GM10248 (cell line): ENCODE measurements around the gene CNTN4.
A peak's percentile ranks its signal among the peaks of the same experiment; 100 is the strongest.

Experiments used
- CTCF ChIA-PET: fragments of 300-600 bp; sonication (Branson Sonifier 250); formaldehyde crosslinking; extraction: SDS; loops from one replicate; lab custom pipeline; 2021; ENCODE audit warnings: antibody characterized with exemption; lab: Yijun Ruan, JAX
- POLR2A ChIA-PET: fragments of 350-650 bp; sonication (Branson Sonifier 250); formaldehyde crosslinking; extraction: SDS; loops from one replicate; lab custom pipeline; 2020; ENCODE audit warnings: antibody characterized with exemption; lab: Yijun Ruan, JAX
- DNase-seq: peaks from one replicate; pipeline ENCODE4 v3.0.0; 2012; ENCODE audit errors: extremely low spot score
- CTCF ChIP-seq: IDR thresholded peaks from 2 replicates; pipeline ENCODE4 v1.5.1; 2012; ENCODE audit warnings: mild to moderate bottlenecking, low read depth; ENCODE audit errors: extremely low read depth, missing control alignments, control extremely low read depth

The CNTN4 gene

GRCh38 chr3:3068358-3068881, 969.8 kb downstream of the CNTN4 start:
- no peak for DNase-seq
- ChIA-PET POLR2A (no interaction called here), CTCF (interaction anchor here (0.9 kb wide), 1 partner anchor 9 kb away, joined by 3 read pairs; no protein-coding TSS in a partner anchor)
- TF ChIP-seq CTCF: no peak

- no peak for DNase-seq
- no peak for TF ChIP-seq CTCF
- ChIA-PET POLR2A (no interaction called here), CTCF (no interaction called here)
Measured at GRCh38 chr3:3069723-3070122, 971.1 kb downstream of the CNTN4 start.

- TF ChIP-seq CTCF: no peak
- no peak for DNase-seq
- CTCF ChIA-PET: no interaction called here
- POLR2A ChIA-PET: no interaction called here
Measured at GRCh38 chr3:3071136-3071535, 972.5 kb downstream of the CNTN4 start.

GRCh38 chr3:3074551-3075257, 976.0 kb downstream of the CNTN4 start:
- CTCF ChIA-PET: interaction anchor here (1.8 kb wide), 1 partner anchor 13 kb away, joined by 4 read pairs; no protein-coding TSS in a partner anchor
- TF ChIP-seq CTCF: no peak
- POLR2A ChIA-PET: no interaction called here
- DNase-seq: peak; percentile 26

- no peak for DNase-seq
- ChIA-PET CTCF (interaction anchor here (1.3 kb wide), 1 partner anchor 26 kb away, joined by 3 read pairs; no protein-coding TSS in a partner anchor), POLR2A (no interaction called here)
- no peak for TF ChIP-seq CTCF
Measured at GRCh38 chr3:3080309-3080708, 981.6 kb downstream of the CNTN4 start.

GRCh38 chr3:3081381-3082233, 982.9 kb downstream of the CNTN4 start:
- POLR2A ChIA-PET: no interaction called here
- no peak for DNase-seq
- CTCF ChIA-PET: no interaction called here
- no peak for TF ChIP-seq CTCF
